Measurements from ENCODE around the gene GKN2.

The GKN2 gene, protein sequence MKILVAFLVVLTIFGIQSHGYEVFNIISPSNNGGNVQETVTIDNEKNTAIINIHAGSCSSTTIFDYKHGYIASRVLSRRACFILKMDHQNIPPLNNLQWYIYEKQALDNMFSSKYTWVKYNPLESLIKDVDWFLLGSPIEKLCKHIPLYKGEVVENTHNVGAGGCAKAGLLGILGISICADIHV

DNA sequence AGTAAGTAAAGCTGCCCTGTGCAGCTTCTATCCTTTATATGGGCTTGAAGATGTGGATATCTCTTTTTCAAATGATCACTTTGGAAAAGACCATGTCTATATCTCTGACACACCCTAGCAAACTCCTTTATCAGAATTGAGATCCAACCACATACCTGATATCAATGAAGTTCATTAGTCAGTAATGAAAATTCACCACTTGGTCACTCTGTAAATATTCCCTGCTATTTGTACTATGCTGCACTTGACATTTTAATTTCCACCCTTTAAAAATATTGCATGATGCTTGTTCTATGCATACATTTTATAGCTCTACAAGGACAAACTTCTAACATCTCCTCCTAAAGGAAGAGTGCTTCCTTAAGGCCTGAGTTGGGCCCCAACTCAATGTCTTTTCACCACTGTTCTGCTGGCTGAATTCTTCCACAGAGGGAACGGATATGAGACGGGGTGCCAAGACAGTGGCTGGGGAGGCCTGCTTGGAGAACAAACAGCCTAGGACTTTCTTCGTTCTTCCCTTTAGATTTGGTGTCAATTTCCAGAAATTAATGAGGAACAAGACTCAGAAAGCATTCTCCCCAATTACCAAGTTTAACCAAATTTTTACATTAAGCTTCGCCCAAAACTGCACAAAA lies at the start of gene GKN2:
Gene GKN2, minus strand, starts transcription at position 7 of the 635 bp plus-strand sequence. CDS start 32 bp downstream, outside the sequence.
- DNase-seq = no peak

DNA sequence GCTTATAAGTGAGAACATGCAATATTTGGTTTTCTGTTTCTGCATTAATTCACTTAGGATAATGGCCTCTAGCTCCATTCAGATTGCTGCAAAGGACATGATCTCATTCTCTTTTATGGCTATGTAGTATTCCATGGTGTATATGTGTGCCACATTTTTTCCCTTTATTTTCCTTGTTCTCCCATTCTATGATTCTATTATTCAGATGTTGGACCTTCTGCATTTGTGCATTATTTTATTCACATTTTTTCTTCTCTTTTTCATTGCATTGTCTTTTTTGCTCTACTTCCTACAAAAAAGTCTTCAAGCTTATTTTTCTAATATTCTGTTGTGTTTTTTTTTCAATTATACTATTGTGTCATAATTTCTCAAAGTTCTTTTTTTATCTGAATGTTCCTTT lies 49.2 kb upstream of the GKN2 start:
- no peak for DNase-seq

DNA sequence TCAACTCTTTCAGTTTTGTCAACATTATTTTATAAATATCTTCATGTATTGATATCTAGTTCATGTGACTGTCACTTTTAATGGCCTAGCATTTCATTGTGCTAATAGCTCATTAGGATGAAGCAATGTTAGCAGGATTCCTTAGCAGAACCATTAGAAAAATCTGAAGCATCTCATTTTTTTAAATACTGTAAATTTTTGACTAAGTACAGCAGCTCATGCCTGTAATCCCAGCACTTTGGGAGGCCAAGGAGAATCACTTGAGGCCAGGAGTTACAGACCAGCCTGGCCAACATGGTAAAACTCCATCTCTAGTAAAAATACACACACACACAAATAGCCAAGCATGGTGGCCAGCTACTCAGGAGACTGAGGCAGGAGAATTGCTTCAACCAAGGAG lies 44.7 kb upstream of the GKN2 start:
- no peak for DNase-seq

DNA sequence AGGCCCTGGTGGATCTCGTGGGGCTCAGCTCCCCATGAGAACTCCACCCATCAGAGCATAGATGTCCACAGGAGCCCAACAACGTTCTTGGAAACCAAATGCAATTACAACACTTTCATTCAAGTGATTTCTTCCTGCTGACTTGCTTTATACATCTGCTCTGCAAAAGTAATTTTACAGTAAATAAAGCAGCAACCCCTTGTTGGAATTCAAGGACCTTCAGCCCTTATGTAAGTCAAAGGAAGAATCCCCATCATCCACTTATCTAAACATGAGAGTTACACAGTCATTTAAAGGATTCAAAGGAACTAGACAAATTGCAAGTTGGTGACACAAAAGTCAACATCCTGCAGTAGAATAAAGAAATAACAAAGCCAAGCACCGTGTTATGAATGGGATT lies 43.2 kb upstream of the GKN2 start:
- DNase-seq = no peak

DNA sequence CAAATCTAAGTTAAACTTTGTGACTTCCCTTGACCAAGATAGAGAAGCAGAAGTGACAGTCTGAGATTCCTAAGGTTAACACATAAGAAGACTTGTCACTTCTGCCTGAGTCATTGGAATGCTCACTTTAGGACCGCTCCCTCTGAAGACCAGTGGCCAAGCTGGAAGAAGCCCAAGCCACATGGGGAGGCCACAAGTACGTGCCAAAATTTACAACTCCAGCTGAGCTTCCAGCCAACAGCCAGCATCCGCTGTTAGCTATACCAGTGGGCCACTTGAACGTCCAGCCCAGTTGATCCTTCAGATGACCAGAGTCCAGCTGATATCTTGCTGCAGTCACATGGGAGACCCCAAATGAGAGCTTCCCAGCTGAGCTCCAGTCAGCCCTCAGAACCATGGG lies 42.2 kb upstream of the GKN2 start:
- peak; percentile 62 for DNase-seq

DNA sequence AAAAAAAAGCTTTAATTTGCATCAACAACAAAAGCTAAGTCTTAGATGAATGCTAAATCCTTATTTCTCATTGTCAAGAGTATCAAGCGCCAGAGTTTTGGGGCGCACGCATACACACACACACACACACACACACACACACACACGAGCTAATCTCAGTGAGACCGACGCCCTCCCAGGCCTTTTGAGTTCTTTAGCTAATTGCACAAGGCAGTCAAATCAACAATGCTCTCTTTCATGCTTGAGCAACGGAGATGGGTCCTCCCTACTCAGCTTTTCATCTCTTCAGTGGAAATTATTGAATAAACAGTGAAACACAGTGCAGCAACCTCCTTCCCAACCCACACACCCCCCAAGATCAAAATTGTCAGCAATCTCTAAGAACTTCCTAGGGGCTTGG lies 41.0 kb upstream of the GKN2 start:
- DNase-seq = no peak

DNA sequence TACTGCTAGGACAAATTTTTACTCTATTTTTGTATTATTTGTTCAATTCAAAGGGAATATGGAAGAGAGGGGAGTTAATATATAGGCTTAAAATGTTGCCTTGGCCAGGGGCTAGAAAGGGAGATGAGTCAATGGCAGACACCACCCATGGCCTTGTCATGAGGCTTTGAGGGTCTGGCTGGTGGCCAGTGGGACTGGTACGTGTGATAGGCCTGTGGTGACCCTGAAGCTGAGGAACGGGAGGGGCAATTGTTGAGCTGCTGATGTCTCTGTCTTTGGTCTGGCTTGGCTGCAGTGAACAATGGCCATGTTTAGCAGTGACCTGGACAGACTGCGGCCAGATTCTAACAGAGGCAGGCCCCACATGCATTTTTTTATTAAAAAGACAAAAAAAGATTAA lies 40.2 kb upstream of the GKN2 start:
- no peak for DNase-seq

DNA sequence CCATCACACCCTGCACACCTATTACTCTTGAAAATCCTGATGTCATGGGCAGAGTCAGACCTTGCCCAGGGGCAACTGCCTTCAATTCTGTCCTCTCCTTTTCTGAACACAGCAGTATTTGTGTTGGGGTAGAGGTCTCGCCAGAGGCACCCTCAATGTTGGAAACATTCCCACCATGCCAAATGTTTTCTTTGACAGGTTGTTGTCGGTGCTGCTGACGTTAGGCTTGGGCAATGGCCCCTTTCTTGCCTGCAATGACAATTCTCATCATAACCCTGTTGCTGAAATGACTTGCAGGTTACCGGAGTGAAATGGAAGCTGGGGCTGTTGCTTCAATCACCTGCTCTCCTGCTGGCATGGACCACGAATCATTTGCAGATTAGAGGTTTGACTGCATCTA lies 39.6 kb upstream of the GKN2 start:
- DNase-seq = no peak

DNA sequence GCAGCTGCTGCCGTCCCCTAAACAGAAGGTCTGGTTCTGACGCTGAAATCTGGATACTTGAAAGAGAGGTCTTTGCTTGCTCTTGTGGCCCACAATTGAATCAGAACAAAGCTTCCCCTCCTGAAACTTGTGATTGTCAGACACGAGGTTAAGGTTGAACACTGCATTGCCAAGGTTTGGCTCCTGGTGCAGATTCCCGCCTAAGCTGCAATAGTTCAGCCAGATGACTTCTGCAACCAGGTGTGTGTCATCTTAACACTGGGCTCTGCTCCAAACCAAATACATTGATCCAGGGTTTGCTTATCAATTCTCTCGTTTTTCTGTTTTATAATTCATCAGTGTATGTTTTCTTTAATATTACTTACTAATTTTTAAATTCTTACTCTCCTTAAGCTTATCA lies 36.3 kb upstream of the GKN2 start:
- DNase-seq = no peak

DNA sequence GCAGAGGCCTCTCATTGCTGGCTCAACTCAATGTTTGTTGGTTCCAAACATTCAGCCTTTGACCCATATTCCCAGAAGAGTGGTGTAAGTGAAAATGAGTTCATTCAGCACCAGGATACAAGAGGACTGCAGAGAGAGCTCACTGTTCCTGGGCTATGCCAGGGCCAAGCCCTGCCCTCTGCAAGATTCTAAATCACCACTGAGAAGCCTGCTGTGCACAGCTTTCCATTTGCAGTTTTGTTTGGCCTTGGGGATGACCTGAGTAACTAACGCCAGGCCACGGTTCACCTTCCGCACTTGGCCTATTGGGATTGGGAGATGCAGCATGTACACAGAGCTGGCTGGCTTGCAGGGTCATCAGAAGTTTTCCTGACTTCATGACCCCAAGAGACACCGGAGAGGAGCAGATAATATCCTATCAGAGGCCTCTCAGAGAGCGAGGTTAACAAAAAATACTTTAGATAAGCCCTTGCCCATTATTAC lies 34.4 kb upstream of the GKN2 start:
- DNase-seq = no peak

DNA sequence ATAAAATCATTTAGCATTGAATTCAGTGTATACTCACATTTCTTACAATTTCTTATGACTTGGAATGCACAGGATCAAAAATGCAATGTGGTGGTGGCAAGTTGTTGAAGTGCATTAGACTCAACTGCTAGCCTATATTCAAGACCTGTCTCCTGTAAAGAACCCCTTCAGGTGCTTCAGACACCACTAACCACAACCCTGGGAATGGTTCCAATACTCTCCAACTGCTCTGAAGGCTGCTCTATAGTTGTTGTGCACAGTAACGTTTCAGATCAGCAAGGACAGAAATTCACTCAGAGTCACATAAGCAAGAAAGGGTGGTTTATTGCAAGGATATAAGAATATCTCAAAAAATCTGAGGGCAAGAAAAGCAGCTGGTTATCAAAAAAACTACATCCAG lies 28.3 kb upstream of the GKN2 start:
- no peak for DNase-seq

DNA sequence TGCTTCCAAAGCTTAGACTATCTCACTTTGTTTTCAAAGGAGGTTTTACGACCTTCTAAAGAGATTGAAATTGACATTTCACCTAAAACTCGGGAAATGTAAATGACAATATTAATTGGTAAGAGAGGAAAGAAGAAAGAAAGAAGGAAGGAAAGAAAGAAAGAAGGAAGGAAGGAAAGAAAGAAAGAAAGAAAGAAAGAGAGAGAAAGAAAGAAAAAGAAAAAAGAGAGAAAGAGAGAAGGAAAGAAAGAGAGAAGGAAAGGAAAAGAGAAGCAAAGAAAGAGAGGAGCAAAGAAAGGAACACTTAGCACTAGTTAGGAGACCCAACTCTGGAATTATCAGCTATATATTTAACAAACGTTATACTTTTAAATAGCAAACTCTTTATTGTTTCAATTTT lies 25.4 kb upstream of the GKN2 start:
- DNase-seq = no peak

DNA sequence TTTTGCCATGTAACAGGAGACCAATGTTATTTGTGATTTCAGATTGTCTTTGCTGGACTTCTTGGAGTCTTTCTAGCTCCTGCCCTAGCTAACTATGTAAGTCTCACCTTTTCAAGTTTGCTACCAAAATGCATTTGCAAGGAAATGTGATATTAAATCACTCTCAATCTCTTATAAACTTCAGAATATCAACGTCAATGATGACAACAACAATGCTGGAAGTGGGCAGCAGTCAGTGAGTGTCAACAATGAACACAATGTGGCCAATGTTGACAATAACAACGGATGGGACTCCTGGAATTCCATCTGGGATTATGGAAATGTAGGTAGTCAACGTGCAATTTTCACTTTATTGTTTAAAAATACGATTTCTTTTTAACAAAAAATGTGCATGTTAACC lies 24.8 kb upstream of the GKN2 start:
- DNase-seq = no peak

DNA sequence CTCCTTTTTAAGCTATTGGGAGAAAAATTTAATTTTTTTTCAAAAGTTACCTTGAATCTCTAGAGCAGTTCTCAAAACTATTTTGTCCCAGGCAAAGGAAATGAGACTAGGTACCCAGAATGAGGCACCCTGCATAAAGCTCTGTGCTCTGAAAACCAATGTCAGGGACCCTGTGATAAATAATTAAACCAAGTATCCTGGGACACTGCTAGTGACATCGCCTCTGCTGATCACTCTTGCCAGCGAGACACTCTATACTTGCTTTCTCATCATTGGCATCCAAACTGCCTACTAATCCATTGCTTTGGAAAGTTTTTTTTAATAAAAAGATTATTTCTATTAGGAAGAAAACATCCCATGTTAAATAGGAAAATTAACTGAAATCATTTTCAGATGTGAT lies 23.2 kb upstream of the GKN2 start:
- no peak for DNase-seq

DNA sequence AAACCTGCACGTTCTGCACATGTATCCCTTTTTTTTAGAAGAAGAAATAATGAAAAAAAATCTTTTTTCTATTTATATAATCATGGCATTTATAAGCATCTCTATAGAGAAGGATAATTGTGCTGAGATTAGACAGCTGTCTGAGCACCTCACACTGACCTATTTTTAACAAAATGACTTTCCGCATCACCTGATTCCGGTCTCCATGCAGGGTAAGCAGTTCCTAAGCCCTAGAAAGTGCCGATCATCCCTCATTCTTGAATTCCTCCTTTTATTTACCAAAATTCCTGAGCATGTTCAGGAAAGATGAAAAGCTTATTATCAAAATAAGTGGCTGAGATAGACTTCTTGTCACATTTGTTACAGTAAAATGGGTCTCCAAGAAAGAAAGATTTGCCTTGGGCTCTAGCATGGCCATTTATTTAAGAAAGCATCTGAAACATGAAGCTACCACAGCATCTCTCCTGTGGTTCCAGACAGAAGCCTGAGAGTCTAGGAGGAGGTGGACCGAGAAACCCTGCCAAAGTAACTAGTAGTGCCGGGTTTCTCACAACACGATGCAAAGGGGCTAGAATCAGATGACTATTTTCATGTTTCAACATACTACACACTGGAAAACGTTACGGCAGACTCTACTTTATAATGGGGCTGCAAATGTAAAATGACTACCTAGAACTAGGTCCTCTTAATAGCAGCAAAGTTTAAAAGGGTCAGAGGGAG lies 22.4 kb upstream of the GKN2 start:
- DNase-seq = no peak

DNA sequence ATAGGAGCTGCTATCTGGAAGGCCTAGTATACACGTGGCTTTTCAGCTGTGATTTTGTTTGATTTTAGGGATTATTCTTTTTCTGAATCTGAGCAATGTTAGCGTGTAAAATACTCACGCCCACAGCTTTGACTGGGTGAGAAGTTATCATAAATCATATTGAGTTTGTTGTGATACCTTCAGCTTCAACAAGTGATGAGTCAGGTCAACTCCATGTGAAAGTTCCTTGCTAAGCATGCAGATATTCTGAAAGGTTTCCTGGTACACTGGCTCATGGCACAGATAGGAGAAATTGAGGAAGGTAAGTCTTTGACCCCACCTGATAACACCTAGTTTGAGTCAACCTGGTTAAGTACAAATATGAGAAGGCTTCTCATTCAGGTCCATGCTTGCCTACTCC lies 21.6 kb upstream of the GKN2 start, which contains the start of gene GKN1:
Gene GKN1, plus strand, starts transcription at position 386 of the 400 bp plus-strand sequence. CDS start 42 bp downstream, outside the sequence.
- DNase-seq = no peak

DNA sequence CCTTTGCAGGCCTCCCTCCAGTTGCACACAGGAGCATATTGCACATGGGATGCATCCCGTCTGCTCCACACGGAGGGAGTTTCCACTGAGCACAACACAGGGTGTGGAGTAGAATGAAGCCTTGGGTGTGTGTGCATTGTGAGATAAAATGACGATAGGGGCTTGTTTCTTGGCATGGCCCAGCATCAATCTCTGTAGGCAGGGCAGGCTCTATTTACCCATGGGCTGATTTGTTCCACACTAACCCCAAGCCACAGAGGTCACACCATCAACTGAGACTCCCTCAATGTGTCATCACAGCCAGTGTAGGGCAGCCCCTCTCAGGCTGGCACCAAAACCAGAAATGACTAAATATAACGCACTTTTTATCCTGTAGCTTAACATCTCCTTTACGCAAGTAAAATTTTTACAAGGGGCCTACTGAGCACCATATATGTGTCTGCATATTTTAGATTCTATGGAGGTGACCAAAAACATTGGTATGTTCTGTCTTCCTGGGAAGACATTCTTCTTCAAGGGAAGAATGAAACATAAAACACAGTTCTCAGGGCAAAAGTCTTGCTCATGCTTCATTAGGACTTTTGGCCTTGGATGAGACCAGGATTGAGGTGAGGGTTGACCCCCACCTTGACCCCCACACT lies 19.0 kb upstream of the GKN2 start:
- DNase-seq = no peak

DNA sequence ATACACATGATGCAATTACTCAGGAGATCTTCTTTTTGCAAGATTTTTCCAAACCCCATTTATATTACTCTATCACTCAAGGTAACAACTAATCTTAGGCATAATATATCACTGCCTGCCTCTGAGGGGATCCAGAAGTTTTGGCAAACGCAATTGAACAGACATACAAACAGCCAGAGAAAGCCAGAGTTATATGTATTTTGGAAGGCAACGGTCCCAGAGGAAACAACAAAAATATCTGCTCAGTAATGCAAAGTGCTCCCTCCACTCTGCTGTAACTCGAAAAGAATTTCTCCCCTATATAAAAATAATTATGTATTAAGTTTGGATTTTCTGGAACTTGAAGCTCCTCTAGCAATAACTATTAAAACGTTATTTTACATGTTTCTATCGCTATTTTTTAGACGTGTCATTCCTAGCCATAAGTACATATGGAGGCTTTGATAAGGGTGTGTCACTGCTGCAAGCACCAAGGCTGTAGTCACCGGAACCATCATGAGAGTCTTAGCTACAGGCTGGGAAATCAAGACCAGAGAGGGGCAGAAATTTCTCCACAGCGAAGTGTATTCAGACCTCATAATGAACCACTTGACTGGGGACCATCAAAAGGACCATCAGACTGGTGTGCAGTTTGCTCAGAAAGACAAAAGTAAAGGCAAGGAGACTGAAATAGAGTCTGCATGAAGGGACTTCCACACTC lies 18.0 kb upstream of the GKN2 start:
- peak; percentile 37 for DNase-seq

DNA sequence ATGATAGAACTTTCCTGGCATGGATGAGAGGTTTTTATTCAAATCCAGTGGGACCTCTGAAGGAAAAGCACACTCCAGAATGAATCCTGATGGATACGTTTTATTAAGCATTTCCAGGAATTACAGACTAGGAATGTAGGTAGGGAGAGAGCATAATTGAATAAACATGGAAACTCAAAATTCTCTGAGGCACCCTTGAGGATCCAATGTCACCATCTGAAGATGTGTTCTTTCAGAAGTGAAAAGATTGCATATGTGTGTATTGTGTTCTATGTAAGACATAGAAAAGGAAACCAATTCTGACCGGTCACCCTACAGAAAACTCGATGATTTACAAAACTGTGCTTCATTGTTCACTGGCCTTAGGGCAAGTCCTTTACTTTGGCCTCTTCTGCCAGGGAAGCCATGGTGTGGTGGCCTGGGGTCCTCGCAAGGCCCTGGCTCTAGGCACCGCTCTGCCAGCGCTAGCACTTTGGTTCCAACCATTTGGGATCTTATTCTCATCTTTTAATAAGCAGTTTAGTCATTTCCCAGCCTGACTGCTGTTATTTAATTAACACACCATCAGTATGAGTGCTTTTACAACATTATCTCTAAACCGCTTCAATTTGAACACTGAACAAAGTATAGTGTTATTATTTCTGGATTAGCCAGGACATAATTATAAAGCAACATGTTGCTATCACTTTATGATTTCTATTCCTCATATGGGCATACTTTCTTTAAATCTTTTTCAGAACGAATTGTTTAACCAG lies 17.2 kb upstream of the GKN2 start:
- DNase-seq = no peak

DNA sequence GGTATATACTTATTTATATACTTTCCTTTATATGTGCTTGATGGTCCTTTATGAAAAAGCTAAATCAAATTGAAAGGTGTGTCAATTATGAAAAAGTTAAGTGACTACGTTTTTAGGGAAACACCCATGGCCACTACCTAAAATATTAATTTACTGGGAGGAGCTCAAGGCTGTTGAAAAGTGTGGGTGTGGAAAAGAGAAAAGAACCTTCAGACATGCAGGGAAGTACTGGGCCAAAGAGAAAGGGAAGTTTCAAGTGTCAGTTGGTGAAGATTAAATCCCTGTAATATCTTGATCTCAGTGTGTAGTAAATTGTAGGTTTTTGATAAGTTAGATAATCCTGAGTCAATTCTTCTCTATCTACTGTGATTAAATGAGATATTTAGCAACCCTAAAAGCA lies 15.5 kb upstream of the GKN2 start:
- no peak for DNase-seq

DNA sequence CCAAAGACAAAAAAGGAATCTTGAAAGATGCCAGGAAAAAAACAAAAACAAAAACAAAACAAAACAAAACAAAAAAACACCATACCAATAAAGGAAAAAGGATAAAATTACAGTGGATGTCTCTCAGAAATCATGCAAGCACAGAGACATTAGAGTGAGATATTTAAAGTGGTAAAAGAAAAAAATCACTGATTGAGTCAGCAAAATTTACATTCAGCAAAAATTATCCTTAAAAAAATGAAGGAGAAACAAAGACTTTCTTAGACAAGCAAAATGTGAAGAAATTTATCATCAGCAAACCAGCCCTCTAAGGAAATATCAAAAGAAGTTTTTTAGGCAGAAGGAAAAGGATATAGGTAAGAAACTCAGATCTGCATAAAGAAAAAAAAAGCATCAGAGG lies 11.6 kb upstream of the GKN2 start:
- no peak for DNase-seq

DNA sequence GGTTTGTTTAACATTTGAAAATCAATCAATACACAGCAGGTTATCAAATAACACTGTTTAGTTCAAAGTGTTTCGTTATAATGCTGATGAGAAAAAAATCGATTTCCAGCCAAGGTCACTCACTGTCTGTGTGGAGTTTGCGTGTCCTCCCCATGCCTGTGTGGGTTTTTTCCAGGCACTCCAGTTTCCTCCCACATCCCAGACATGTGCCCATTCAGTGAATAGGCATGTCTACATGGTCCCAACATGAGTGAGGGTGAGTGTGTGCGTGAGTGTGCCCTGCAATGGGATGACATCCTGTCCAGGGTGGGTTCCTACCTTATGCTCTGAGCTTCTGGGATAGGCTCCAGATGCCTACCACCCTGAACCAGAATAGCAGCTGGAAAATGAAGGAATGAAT lies 8.7 kb upstream of the GKN2 start:
- DNase-seq = no peak

All from femur (tissue), 1 donor.